Uterus (tissue), 2 donors: Measurements from ENCODE around the gene LINS1.

Experiments used
- POLR2A ChIP-seq, 2 donors: fragments of 450-650 bp; IDR thresholded peaks; one replicate each; pipeline ENCODE4 v1.6.1; 2016; ENCODE audit warnings: antibody characterized with exemption in 2 of 2, mild to moderate bottlenecking in 1 of 2, moderate library complexity in 1 of 2
- TF ChIP-seq, protein P1 (sequence below), 4 experiments: fragments of 200-600 bp in 2 of 4; fragments of 450-650 bp in 2 of 4; sonication (generic) in 2 of 4; IDR thresholded peaks; one replicate each; pipeline ENCODE4 v1.5.1; 2016 to 2019; ENCODE audit warnings: antibody characterized with exemption in 4 of 4, mild to moderate bottlenecking in 2 of 4, moderate library complexity in 1 of 4

DNA sequence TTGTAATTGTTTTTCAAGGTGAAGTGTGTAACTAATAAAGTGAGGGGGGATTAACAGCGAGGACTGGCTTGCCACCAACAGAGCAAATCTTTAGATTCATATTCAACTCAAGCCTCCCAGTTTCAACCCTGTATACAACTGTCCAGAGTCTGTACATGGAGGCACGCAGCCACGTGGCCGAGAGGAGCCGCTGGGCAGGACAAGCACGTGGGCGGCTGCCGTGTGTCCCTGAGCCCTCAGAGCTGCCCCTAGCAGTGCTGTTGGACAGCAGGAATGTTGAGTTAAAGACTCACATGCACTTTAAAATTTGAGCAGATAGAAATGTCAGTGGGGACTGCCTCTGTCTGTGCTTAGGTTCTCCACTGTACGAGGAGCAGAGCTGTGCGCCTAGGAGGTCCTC, 29.8 kb upstream of the LINS1 start:
- TF ChIP-seq, protein P1, sequence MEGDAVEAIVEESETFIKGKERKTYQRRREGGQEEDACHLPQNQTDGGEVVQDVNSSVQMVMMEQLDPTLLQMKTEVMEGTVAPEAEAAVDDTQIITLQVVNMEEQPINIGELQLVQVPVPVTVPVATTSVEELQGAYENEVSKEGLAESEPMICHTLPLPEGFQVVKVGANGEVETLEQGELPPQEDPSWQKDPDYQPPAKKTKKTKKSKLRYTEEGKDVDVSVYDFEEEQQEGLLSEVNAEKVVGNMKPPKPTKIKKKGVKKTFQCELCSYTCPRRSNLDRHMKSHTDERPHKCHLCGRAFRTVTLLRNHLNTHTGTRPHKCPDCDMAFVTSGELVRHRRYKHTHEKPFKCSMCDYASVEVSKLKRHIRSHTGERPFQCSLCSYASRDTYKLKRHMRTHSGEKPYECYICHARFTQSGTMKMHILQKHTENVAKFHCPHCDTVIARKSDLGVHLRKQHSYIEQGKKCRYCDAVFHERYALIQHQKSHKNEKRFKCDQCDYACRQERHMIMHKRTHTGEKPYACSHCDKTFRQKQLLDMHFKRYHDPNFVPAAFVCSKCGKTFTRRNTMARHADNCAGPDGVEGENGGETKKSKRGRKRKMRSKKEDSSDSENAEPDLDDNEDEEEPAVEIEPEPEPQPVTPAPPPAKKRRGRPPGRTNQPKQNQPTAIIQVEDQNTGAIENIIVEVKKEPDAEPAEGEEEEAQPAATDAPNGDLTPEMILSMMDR (IDR thresholded peaks at IDR 0.05) = no peak
- no peak for TF ChIP-seq POLR2A (IDR thresholded peaks at IDR 0.05)
